HCT116 (cell line): ENCODE results near the gene FRMD4A. TPM values are rescaled to one million over a fixed set of nuclear protein-coding genes. Genes with fewer than 3 reads are reported as not detected.

Source experiments
- ATAC-seq: fragments of 200-7000 bp; cut with Tn5 transposase; 2 replicates; pipeline ENCODE4 v1.9.1; 2020; ENCODE audit warnings: mild to moderate bottlenecking, moderate library complexity
- BruUV-seq: library from RNA; stranded (reverse); fragments of 400-500 nt; replicated peaks from 2 replicates; lab custom pipeline; 2021; lab: Mats Ljungman, UMichigan
- CTCF ChIA-PET: fragments of 300-600 bp; sonication (Branson Sonifier 250); formaldehyde crosslinking; loops from one replicate; lab custom pipeline; 2021; ENCODE audit warnings: antibody characterized with exemption; lab: Charles Lee
- POLR2A ChIA-PET: fragments of 300-600, 350-600 bp; sonication (Branson Sonifier 250); formaldehyde crosslinking; loops from one replicate; lab custom pipeline; 2021; ENCODE audit warnings: antibody characterized with exemption; lab: Charles Lee
- RAD21 ChIA-PET, 2 experiments: fragments of 300-600 bp; sonication (Branson Sonifier 250); formaldehyde crosslinking; loops; one replicate each; lab custom pipeline; 2023; ENCODE audit warnings: low total read pairs in 2 of 2; ENCODE audit not compliant: uncharacterized antibody in 2 of 2, unreplicated experiment in 2 of 2, low non-redundant PET in 1 of 2; lab: Charles Lee
- DNase-seq: peaks from one replicate; pipeline ENCODE4 v3.0.0-alpha.2; 2010; ENCODE audit warnings: low read depth, low spot score
- H2AFZ ChIP-seq: fragments of 200-600 bp; shearing (Covaris generic), sonication (generic); 2 replicates; pipeline ENCODE4 v1.6.1; 2017; ENCODE audit warnings: low read depth, mixed run types, mixed read lengths, antibody characterized with exemption, low read length; ENCODE audit not compliant: poor library complexity, severe bottlenecking
- H3K27ac ChIP-seq: 2 replicates; pipeline ENCODE4 v1.5.1; 2012; ENCODE audit warnings: low read depth, low read length
- H3K27me3 ChIP-seq: fragments of 200-600 bp; sonication (generic); 2 replicates; pipeline ENCODE4 v1.6.1; 2016; ENCODE audit warnings: mixed run types, low read length, mixed read lengths; ENCODE audit not compliant: insufficient read depth
- H3K36me3 ChIP-seq, 2 experiments: fragments of 200-500 bp in 1 of 2; fragments of 200-600 bp in 1 of 2; sonication (Bioruptor generic) in 1 of 2; sonication (generic) in 1 of 2; 2 replicates each; pipeline versions ENCODE4 v1.5.1 to v1.6.1; 2014 to 2016; ENCODE audit warnings: low read length in 2 of 2, inconsistent platforms in 1 of 2, mixed read lengths in 1 of 2, mixed run types in 1 of 2; ENCODE audit not compliant: insufficient read depth in 2 of 2, control insufficient read depth in 1 of 2
- H3K4me1 ChIP-seq, 2 experiments: fragments of 200-600 bp in 1 of 2; sonication (generic) in 1 of 2; 2 replicates each; pipeline versions ENCODE4 v1.5.1 to v1.6.1; 2012 to 2017; ENCODE audit warnings: low read length in 2 of 2, inconsistent platforms in 1 of 2, mild to moderate bottlenecking in 1 of 2, mixed read lengths in 1 of 2, mixed run types in 1 of 2, moderate library complexity in 1 of 2; ENCODE audit not compliant: insufficient read depth in 2 of 2, control insufficient read depth in 1 of 2
- H3K4me2 ChIP-seq: fragments of 200-600 bp; sonication (generic); 2 replicates; pipeline ENCODE4 v1.6.1; 2017; ENCODE audit warnings: mixed run types, low read length, mixed read lengths
- H3K4me3 ChIP-seq, 2 experiments: fragments of 200-600 bp in 1 of 2; sonication (generic) in 1 of 2; replicated peaks in 1 of 2; 2 replicates each; pipeline ENCODE4 v1.5.1; 2011 to 2016; ENCODE audit warnings: low read length in 2 of 2, control low read depth in 1 of 2, low read depth in 1 of 2, mild to moderate bottlenecking in 1 of 2, mixed read lengths in 1 of 2, mixed run types in 1 of 2
- H3K79me2 ChIP-seq: fragments of 200-600 bp; sonication (generic); 2 replicates; pipeline ENCODE4 v1.6.1; 2017; ENCODE audit warnings: mild to moderate bottlenecking, mixed run types, low read length, moderate library complexity, mixed read lengths; ENCODE audit not compliant: insufficient read depth
- H3K9ac ChIP-seq: fragments of 200-600 bp; sonication (generic); 2 replicates; pipeline ENCODE4 v1.6.1; 2016; ENCODE audit warnings: low read length, mixed read lengths
- H3K9me2 ChIP-seq: fragments of 200-600 bp; sonication (generic), shearing (Covaris generic); 2 replicates; pipeline ENCODE4 v1.6.1; 2017; ENCODE audit warnings: mixed run types, mild to moderate bottlenecking, moderate library complexity; ENCODE audit not compliant: insufficient read depth
- H3K9me3 ChIP-seq, 2 experiments: fragments of 200-500 bp in 1 of 2; fragments of 200-600 bp in 1 of 2; sonication (Bioruptor generic) in 1 of 2; sonication (generic) in 1 of 2; 2 replicates each; pipeline ENCODE4 v1.6.1; 2014 to 2017; ENCODE audit warnings: low read length in 2 of 2, mixed read lengths in 2 of 2, inconsistent platforms in 1 of 2, low read depth in 1 of 2, mild to moderate bottlenecking in 1 of 2, mixed run types in 1 of 2, moderate library complexity in 1 of 2; ENCODE audit not compliant: control insufficient read depth in 1 of 2, insufficient read depth in 1 of 2
- H4K20me1 ChIP-seq: fragments of 200-600 bp; sonication (generic), shearing (Covaris generic); 2 replicates; pipeline ENCODE4 v1.6.1; 2017; ENCODE audit warnings: mixed run types, mild to moderate bottlenecking, moderate library complexity; ENCODE audit not compliant: insufficient read depth
- CBX3 ChIP-seq: IDR thresholded peaks from 2 replicates; pipeline ENCODE4 v1.6.1; 2012; ENCODE audit warnings: low read depth
- CTCF ChIP-seq, 3 experiments: fragments of 200-600 bp in 1 of 3; sonication (generic) in 1 of 3; IDR thresholded peaks in 2 of 3; conservative IDR thresholded peaks in 1 of 3; 2 replicates each; pipeline ENCODE4 v1.5.1; 2012 to 2017; ENCODE audit warnings: low read depth in 2 of 3, low read length in 2 of 3, antibody characterized with exemption in 1 of 3, borderline replicate concordance in 1 of 3, control low read depth in 1 of 3, mild to moderate bottlenecking in 1 of 3, mixed read lengths in 1 of 3, mixed run types in 1 of 3, moderate library complexity in 1 of 3; ENCODE audit not compliant: insufficient read depth in 1 of 3
- EGR1 ChIP-seq: IDR thresholded peaks from 2 replicates; pipeline ENCODE4 v1.6.1; 2012; ENCODE audit warnings: low read depth
- ELF1 ChIP-seq: IDR thresholded peaks from 2 replicates; pipeline ENCODE4 v1.6.1; 2012; ENCODE audit warnings: low read depth, borderline replicate concordance
- EZH2 ChIP-seq: fragments of 200-600 bp; sonication (generic); IDR thresholded peaks from 2 replicates; pipeline ENCODE4 v1.6.1; 2017; ENCODE audit warnings: antibody characterized with exemption, mixed run types
- JUND ChIP-seq: IDR thresholded peaks from 2 replicates; pipeline ENCODE4 v1.6.1; 2012
- REST ChIP-seq: IDR thresholded peaks from 2 replicates; pipeline ENCODE4 v1.6.1; 2012; ENCODE audit warnings: low read depth
- SIN3A ChIP-seq: IDR thresholded peaks from 2 replicates; pipeline ENCODE4 v1.6.1; 2012; ENCODE audit warnings: low read depth
- SP1 ChIP-seq: IDR thresholded peaks from 2 replicates; pipeline ENCODE4 v1.6.1; 2012; ENCODE audit warnings: low read depth
- SRF ChIP-seq: IDR thresholded peaks from 2 replicates; pipeline ENCODE4 v1.6.1; 2012; ENCODE audit warnings: low read depth
- TCF7L2 ChIP-seq: IDR thresholded peaks from 2 replicates; pipeline ENCODE4 v1.7.0; 2011; ENCODE audit warnings: borderline replicate concordance, inconsistent platforms; ENCODE audit not compliant: insufficient read depth, insufficient read length; ENCODE audit errors: extremely low read depth
- ZNF274 ChIP-seq: fragments of 200-500 bp; sonication (Bioruptor generic); IDR thresholded peaks from 2 replicates; pipeline ENCODE4 v1.6.1; 2014; ENCODE audit warnings: mild to moderate bottlenecking, low read depth, low read length, inconsistent platforms
- intact Hi-C: fragments of 100-400 bp; cut with micrococcal nuclease; formaldehyde crosslinking; loops from 2 replicates; pipeline ENCODE4 v1.10.0; 2022
- total RNA-seq: library from RNA; stranded (reverse); gene quantifications from one replicate; pipeline ENCODE4 v1.2.1, GENCODE V29; 2021; ENCODE audit not compliant: unreplicated experiment
- TF ChIP-seq, protein P1 (sequence below): IDR thresholded peaks from 2 replicates; pipeline ENCODE4 v1.6.1; 2012

Gene FRMD4A
- total RNA-seq, 1 experiment from 2014 or later = 0.20 TPM

DNA sequence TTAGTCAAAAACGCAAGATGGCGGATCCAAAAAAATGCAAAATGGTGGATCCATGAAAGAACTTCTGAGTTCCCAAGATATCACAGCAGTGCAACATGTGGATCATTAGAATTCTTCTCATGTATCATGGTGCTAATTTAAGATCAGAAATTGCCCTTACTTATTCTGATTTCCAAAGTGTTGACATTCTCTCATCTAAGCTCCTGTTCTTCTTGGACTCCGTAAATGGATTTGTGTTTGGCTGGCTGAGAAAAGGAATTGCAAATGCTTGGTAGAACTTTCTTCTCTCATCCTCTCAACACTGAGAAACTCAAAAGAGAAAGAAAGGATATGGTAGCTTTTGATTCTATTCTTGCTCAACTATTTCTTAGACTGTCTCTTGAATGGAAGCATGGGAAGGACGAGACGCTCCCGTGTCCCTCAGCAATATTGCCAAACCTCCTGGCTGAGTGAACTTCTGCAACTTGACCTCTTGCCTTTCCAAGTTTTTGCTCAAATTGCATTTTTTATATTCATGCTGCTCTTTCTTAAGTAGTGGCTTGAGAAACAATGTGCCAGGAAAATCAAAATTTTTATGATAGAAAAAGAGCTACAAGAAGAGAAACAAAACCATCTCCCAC is 44.7 kb downstream of the FRMD4A start:
- no peak for TF ChIP-seq SIN3A
- no TSS peak for BruUV-seq
- no peaks in the 10 kb centered on the region for H3K79me2 ChIP-seq

GRCh38 chr10:14282276-14282675 is 48.4 kb downstream of the FRMD4A start:
- intact Hi-C loops = no loop called here
- POLR2A ChIA-PET = no interaction called here
- no peak for DNase-seq
- H3K4me3 ChIP-seq = no peak overlapping the region
- H3K36me3 ChIP-seq = no peaks in the 10 kb centered on the region
- RAD21 ChIA-PET = no interaction called here
- H3K27me3 ChIP-seq = peaks cover 36% of the 10 kb centered on the region; the same call in 1 of the 2 replicates
- ATAC-seq = no peak
- no peak overlapping the region for H3K4me2 ChIP-seq
- BruUV-seq = no TSS peak
- H4K20me1 ChIP-seq = no peaks in the 10 kb centered on the region
- H3K79me2 ChIP-seq = no peaks in the 10 kb centered on the region
- no peak overlapping the region for H3K27ac ChIP-seq
- CTCF ChIA-PET = no interaction called here
- H3K9ac ChIP-seq = no peak overlapping the region
- H2AFZ ChIP-seq = no peak overlapping the region
- H3K9me3 ChIP-seq = no peaks in the 10 kb centered on the region
- H3K4me1 ChIP-seq = no peaks in the 10 kb centered on the region
- no peaks in the 10 kb centered on the region for H3K9me2 ChIP-seq
- TF ChIP-seq ELF1 = no peak
- TF ChIP-seq CTCF (IDR thresholded peaks at IDR 0.05 in 2 of 3, conservative IDR thresholded peaks at IDR 0.05 in 1 of 3; ENCODE audit: borderline replicate concordance in 1 of 3, insufficient read depth in 1 of 3, low read depth in 2 of 3, low read length in 2 of 3) = no peak
- TF ChIP-seq TCF7L2 = no peak
- TF ChIP-seq REST = no peak
- TF ChIP-seq, protein P1, sequence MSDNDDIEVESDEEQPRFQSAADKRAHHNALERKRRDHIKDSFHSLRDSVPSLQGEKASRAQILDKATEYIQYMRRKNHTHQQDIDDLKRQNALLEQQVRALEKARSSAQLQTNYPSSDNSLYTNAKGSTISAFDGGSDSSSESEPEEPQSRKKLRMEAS = no peak
- no peak for TF ChIP-seq ZNF274
- no peak for TF ChIP-seq EZH2
- no peak for TF ChIP-seq SRF
- TF ChIP-seq EGR1 = no peak
- no peak for TF ChIP-seq CBX3
- no peak for TF ChIP-seq SP1
- TF ChIP-seq JUND = no peak

More for the DNA sequence above, 44.7 kb downstream of the FRMD4A start:
- H3K27ac ChIP-seq = no peak overlapping the region
- RAD21 ChIA-PET = no interaction called here
- H3K4me2 ChIP-seq = no peak overlapping the region
- H3K27me3 ChIP-seq = peaks cover 21% of the 10 kb centered on the region; the same call in 1 of the 2 replicates
- no peaks in the 10 kb centered on the region for H3K4me1 ChIP-seq
- H3K9me3 ChIP-seq = peaks cover 0 to 7% of the 10 kb centered on the region in 2 experiments; a peak in 1 of 4 replicates
- POLR2A ChIA-PET = no interaction called here
- H2AFZ ChIP-seq = no peak overlapping the region
- no peak for ATAC-seq
- H4K20me1 ChIP-seq = no peaks in the 10 kb centered on the region
- intact Hi-C loops = no loop called here
- H3K4me3 ChIP-seq = no peak overlapping the region
- H3K9me2 ChIP-seq = no peaks in the 10 kb centered on the region
- H3K9ac ChIP-seq = no peak overlapping the region
- CTCF ChIA-PET = no interaction called here
- H3K36me3 ChIP-seq = no peaks in the 10 kb centered on the region
- DNase-seq = no peak
